ENCODE results near the gene MVP.
A peak's percentile ranks its signal among the peaks of the same experiment; 100 is the strongest.

Gene MVP

DNA sequence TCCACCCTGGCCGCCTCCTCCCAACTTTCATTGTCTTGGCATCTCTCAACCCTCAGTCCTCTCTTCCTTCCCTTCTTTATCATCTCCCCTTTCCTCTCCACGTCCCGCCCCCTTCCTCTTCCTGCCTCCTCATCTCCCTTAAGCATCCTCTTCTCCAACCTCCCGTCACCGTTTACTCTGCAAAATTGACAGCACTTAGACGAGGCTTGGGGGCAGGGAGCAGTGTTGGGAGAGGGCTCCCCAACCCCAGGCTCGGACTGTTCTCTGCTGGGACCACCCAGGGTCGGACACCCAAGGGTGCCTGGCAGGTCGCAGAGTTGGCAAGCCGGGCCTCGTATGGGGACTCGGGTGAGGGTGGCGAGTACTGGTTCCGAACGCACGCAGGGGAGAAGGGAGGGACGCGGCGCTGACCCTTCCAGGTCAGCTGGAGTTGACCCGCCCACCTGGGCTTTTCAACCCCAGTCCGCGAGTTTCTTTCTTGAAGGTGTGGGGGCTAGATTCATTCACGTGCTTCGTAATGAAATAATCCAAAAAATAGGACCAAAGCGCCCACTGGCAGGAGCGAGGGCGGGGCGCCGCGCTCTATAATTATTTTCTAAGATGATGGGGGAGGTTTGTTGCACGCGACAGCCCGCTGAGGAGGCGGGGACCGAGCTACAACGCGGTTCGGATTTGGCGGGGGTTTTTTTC is 5.1 kb upstream of the MVP start:
- no peaks in the 10 kb centered on the region for H3K27me3 ChIP-seq
- no peaks in the 10 kb centered on the region for H3K9me3 ChIP-seq
- peak overlapping the region; percentile 83 for H3K4me3 ChIP-seq
- H3K36me3 ChIP-seq: peaks cover 31% of the 10 kb centered on the region
- peak overlapping the region; percentile 98 for H3K9ac ChIP-seq
- TF ChIP-seq Cebpa-rat (IDR thresholded peaks at IDR 0.05): no peak
- peaks cover 46% of the 10 kb centered on the region for H4K20me1 ChIP-seq
- H3K27ac ChIP-seq: peak overlapping the region; percentile 86
- peaks cover 80% of the 10 kb centered on the region for H3K4me1 ChIP-seq
- H3K4me2 ChIP-seq: peak overlapping the region; percentile 99

DNA sequence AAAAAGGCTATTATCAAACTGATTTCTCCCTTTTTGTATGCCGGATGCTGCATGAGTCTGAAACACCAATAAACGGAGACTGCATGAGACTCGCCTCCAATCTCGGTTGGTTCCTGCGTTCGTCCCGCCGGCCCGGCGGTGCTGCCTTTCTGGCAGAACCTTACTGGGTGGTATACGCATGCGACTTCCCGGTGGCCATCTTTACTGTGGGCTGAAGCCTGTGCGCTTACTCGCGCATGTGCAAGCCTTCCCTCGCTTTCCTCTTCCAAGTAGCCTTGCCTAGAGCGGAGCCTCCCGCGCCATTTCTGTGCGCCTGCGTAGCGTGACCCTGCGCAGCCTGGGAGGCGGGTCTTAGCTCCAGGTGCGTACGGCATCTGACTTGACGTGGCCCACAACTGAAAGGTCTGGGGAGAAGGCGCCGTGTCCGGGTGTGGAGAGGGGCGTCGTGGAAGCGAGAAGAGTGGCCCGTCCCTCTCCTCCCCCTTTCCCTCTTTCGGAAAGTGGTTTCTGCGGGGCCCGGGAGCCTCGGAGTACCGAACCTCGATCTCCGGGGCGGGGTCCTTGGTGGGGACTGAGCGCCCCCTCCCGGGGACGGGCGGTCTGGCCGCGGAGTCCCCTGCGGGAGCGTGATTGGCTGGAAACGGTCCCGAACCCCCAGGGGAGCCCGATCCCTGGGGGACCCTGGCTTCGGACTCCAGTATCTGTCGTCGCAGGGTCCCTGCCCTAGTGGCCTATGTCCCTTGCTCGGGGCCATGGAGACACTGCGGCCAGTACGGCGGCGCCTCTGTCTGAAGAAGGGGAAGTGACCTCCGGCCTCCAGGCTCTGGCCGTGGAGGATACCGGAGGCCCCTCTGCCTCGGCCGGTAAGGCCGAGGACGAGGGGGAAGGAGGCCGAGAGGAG is 4.2 kb upstream of the MVP start, which contains the start of gene PAGR1:
PAGR1 (plus strand) TSS at position 360 of the 901 bp plus-strand sequence; CDS start at position 734, 374 bp downstream.
- Histone ChIP-seq H3K36me3 (peaks cover 35% of the 10 kb centered on the region), H3K27ac (peak within 1 kb of the TSS; percentile 86), H3K9me3 (no peaks in the 10 kb centered on the region), H3K9ac (peak within 1 kb of the TSS; percentile 98), H3K4me1 (peaks cover 80% of the 10 kb centered on the region), H3K4me3 (peak within 1 kb of the TSS; percentile 83), H3K27me3 (no peaks in the 10 kb centered on the region), H4K20me1 (peaks cover 46% of the 10 kb centered on the region), H3K4me2 (peak within 1 kb of the TSS; percentile 99)
- TF ChIP-seq Cebpa-rat (IDR thresholded peaks at IDR 0.05): no peak

- no peaks in the 10 kb centered on the region for H3K27me3 ChIP-seq
- peak overlapping the region; percentile 99 for H3K4me2 ChIP-seq
- peak overlapping the region; percentile 98 for H3K9ac ChIP-seq
- H4K20me1 ChIP-seq: peaks cover 47% of the 10 kb centered on the region
- peaks cover 81% of the 10 kb centered on the region for H3K4me1 ChIP-seq
- H3K27ac ChIP-seq: peak overlapping the region; percentile 86
- peaks cover 43% of the 10 kb centered on the region for H3K36me3 ChIP-seq
- peak overlapping the region; percentile 83 for H3K4me3 ChIP-seq
- TF ChIP-seq Cebpa-rat (IDR thresholded peaks at IDR 0.05): no peak
- H3K9me3 ChIP-seq: no peaks in the 10 kb centered on the region
Observed at GRCh38 chr16:29816694-29817441, 3.4 kb upstream of the MVP start.

DNA sequence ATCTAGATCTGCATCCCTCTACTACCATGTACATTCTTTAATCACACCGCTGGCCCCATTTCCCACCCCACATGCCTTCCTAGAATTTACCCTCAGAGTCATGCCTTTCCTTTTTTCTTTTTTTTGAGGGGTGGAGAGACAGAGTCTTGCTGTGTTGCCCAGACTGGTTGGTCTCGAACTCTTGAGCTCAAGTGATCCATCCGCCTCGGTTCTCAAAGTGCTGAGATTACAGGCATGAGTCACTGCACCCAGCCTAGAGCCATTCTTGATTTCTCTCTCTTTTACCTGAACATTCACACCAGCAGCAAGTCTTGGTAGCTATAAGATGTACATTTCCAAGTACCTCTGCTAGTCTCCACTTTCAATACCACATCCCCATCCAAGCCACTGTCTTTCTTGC is 2.2 kb upstream of the MVP start:
- Histone ChIP-seq H3K36me3 (peaks cover 52% of the 10 kb centered on the region), H3K9ac (peak overlapping the region; percentile 98; the same call in 1 of the 2 replicates), H3K4me1 (peaks cover 71% of the 10 kb centered on the region), H3K27ac (no peak overlapping the region), H3K27me3 (no peaks in the 10 kb centered on the region), H3K4me3 (peak overlapping the region; percentile 83; the same call in 1 of the 2 replicates), H3K4me2 (peak overlapping the region; percentile 99), H3K9me3 (no peaks in the 10 kb centered on the region), H4K20me1 (peaks cover 51% of the 10 kb centered on the region)
- no peak for TF ChIP-seq Cebpa-rat (IDR thresholded peaks at IDR 0.05)

DNA sequence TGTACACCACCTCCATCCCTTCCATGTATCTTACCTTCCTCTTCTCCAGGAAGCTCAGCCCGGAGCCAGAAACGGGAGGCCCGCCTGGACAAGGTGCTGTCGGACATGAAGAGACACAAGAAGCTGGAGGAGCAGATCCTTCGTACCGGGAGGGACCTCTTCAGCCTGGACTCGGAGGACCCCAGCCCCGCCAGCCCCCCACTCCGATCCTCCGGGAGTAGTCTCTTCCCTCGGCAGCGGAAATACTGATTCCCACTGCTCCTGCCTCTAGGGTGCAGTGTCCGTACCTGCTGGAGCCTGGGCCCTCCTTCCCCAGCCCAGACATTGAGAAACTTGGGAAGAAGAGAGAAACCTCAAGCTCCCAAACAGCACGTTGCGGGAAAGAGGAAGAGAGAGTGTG is 756 bp upstream of the MVP start:
- Histone ChIP-seq H3K4me3 (peak overlapping the region; percentile 64; the same call in 1 of the 2 replicates), H3K4me2 (peak overlapping the region; percentile 99), H3K27me3 (no peaks in the 10 kb centered on the region), H3K9ac (peak overlapping the region; percentile 98), H3K4me1 (peaks cover 62% of the 10 kb centered on the region), H3K36me3 (peaks cover 52% of the 10 kb centered on the region), H3K9me3 (no peaks in the 10 kb centered on the region), H3K27ac (peak overlapping the region; percentile 23; the same call in 1 of the 2 replicates), H4K20me1 (peaks cover 51% of the 10 kb centered on the region)
- TF ChIP-seq Cebpa-rat (IDR thresholded peaks at IDR 0.05): no peak

DNA sequence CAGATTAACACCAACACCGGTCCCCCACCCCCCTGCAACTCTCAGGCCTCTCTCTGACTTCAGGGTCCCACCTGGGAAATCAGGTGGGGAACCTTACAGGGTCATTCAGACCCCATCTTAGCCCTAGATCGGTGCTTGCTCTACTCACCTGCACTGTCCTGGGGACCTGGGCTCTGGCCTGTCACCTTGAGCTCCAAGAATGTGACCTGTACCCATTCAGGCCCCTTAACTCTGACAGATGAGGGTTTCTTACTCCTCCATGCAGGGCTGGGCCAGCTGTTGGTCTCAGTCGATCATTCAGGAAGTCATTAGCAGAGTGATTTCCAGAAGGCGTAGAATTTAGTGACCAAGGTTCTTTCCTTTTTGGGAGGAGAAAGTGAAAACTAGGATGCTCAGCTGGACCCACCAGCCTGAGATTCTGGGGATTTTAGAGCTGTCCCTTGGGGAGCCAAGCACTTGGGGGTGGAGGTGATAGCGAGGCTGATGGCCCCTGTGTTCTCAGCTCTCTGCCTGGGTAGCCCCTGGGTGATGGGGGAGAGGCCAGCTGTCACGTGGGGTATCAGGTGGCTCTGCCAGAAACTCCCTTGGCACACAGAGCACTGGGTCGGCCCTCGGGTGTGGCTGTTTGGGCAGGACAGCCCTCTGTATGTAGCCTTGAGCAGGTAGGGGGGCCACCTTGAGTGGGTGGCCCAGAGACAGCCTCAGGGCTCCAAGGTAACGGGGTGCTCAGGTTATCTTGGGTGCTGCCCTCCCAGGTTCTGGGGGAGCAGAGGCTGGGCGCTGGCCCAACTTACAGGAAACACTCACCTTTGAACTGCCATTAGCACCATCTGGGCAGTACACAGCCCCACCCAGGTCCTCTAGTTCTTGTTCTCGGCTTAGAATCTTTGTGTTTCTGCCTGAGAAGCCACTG is 724 bp downstream of the MVP start:
- H3K4me3 ChIP-seq: peak overlapping the region; percentile 64
- H3K9ac ChIP-seq: peak overlapping the region; percentile 98
- peak overlapping the region; percentile 53 for H3K27ac ChIP-seq

DNA sequence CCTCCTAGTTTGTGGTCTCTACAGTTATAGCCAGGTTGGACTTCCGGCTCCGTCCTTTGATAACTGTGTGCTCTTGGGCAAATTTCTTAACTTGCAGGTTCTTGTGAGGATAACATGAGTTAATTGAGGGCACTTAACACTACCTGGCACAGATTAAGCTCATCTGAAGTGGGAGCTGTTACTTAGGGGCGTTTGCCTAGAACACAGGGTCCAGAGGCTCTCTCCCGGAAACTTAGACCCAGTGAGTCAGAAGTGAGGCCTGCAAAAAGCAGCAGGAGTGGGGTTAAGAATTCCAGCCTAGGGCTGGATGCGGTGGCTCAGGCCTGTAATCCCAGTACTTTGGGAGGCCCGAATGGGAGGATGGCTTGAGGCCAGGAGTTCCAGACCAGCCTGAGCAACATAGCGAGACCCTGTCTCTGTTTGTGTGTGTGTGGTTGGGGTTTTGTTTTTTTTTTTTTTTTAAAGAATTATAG is 1.4 kb downstream of the MVP start:
- no peaks in the 10 kb centered on the region for H3K9me3 ChIP-seq
- peak overlapping the region; percentile 98; the same call in 1 of the 2 replicates for H3K9ac ChIP-seq
- H3K27me3 ChIP-seq: no peaks in the 10 kb centered on the region
- no peak for TF ChIP-seq Cebpa-rat (IDR thresholded peaks at IDR 0.05)
- H4K20me1 ChIP-seq: peaks cover 51% of the 10 kb centered on the region
- H3K4me1 ChIP-seq: peaks cover 69% of the 10 kb centered on the region
- H3K27ac ChIP-seq: peak overlapping the region; percentile 53
- H3K36me3 ChIP-seq: peaks cover 52% of the 10 kb centered on the region
- H3K4me3 ChIP-seq: no peak overlapping the region
- peak overlapping the region; percentile 99 for H3K4me2 ChIP-seq

More for the DNA sequence above, 724 bp downstream of the MVP start:
- H3K27me3 ChIP-seq: no peaks in the 10 kb centered on the region
- no peaks in the 10 kb centered on the region for H3K9me3 ChIP-seq
- H4K20me1 ChIP-seq: peaks cover 51% of the 10 kb centered on the region
- no peak for TF ChIP-seq Cebpa-rat (IDR thresholded peaks at IDR 0.05)
- peaks cover 52% of the 10 kb centered on the region for H3K36me3 ChIP-seq
- H3K4me1 ChIP-seq: peaks cover 69% of the 10 kb centered on the region
- H3K4me2 ChIP-seq: peak overlapping the region; percentile 99

- peak overlapping the region; percentile 48 for H3K4me2 ChIP-seq
- peaks cover 26% of the 10 kb centered on the region for H4K20me1 ChIP-seq
- no peak overlapping the region for H3K9ac ChIP-seq
- H3K4me1 ChIP-seq: peaks cover 43% of the 10 kb centered on the region
- H3K27ac ChIP-seq: no peak overlapping the region
- no peaks in the 10 kb centered on the region for H3K9me3 ChIP-seq
- H3K4me3 ChIP-seq: no peak overlapping the region
- H3K27me3 ChIP-seq: no peaks in the 10 kb centered on the region
- TF ChIP-seq Cebpa-rat (IDR thresholded peaks at IDR 0.05): no peak
- H3K36me3 ChIP-seq: peaks cover 31% of the 10 kb centered on the region
Observed at GRCh38 chr16:29824589-29825144, 4.4 kb downstream of the MVP start.

All from BLaER1 (cell line).